ENCODE results near the gene PRCC.

The PRCC gene

GRCh38 chr1:156743367-156744302 is 23.7 kb upstream of the PRCC start:
- DNase-seq (ENCODE audit: extremely low read depth in 1 of 2, low read depth in 1 of 2), result no peak

- DNase-seq (ENCODE audit: extremely low read depth in 1 of 2, low read depth in 1 of 2), result no peak
These were observed 23.0 kb upstream of the PRCC start for GRCh38 chr1:156744344-156744743.

- no peak for DNase-seq (ENCODE audit: extremely low read depth in 1 of 2, low read depth in 1 of 2)
These were observed 22.4 kb upstream of the PRCC start for GRCh38 chr1:156744786-156745419.

GRCh38 chr1:156745881-156746280 is 21.5 kb upstream of the PRCC start:
- DNase-seq (ENCODE audit: extremely low read depth in 1 of 2, low read depth in 1 of 2), result no peak

GRCh38 chr1:156746406-156746727 is 21.0 kb upstream of the PRCC start:
- no peak for DNase-seq (ENCODE audit: extremely low read depth in 1 of 2, low read depth in 1 of 2)

- peak in 1 of 2 donors; percentile 37 for DNase-seq (ENCODE audit: extremely low read depth in 1 of 2, low read depth in 1 of 2)
These were observed 20.4 kb upstream of the PRCC start for GRCh38 chr1:156746728-156747631.

GRCh38 chr1:156747742-156748669 is 19.3 kb upstream of the PRCC start:
- no peak for DNase-seq (ENCODE audit: extremely low read depth in 1 of 2, low read depth in 1 of 2)

- DNase-seq (ENCODE audit: extremely low read depth in 1 of 2, low read depth in 1 of 2), result no peak
These were observed 18.5 kb upstream of the PRCC start for GRCh38 chr1:156748670-156749418.

- DNase-seq (ENCODE audit: extremely low read depth in 1 of 2, low read depth in 1 of 2), result no peak
These were observed 17.8 kb upstream of the PRCC start for GRCh38 chr1:156749419-156750118.

- DNase-seq (ENCODE audit: extremely low read depth in 1 of 2, low read depth in 1 of 2), result no peak
These were observed 17.1 kb upstream of the PRCC start for GRCh38 chr1:156750191-156750672.

- no peak for DNase-seq (ENCODE audit: extremely low read depth in 1 of 2, low read depth in 1 of 2)
These were observed 16.5 kb upstream of the PRCC start for GRCh38 chr1:156750711-156751450.

GRCh38 chr1:156751451-156751756 is 15.9 kb upstream of the PRCC start, which contains the start of gene HDGF:
TSS of gene HDGF (minus strand) at chr1:156751675. CDS start at chr1:156751429, 246 bp downstream.
- DNase-seq (ENCODE audit: extremely low read depth in 1 of 2, low read depth in 1 of 2), result no peak

- DNase-seq (ENCODE audit: extremely low read depth in 1 of 2, low read depth in 1 of 2), result peak; percentile 94 to 97
These were observed 15.4 kb upstream of the PRCC start for GRCh38 chr1:156751757-156752481.

- no peak for DNase-seq (ENCODE audit: extremely low read depth in 1 of 2, low read depth in 1 of 2)
These were observed 14.4 kb upstream of the PRCC start for GRCh38 chr1:156752843-156753482.

- no peak for DNase-seq (ENCODE audit: extremely low read depth in 1 of 2, low read depth in 1 of 2)
These were observed 13.1 kb upstream of the PRCC start for GRCh38 chr1:156754219-156754618.

GRCh38 chr1:156755527-156755950 is 11.8 kb upstream of the PRCC start:
- no peak for DNase-seq (ENCODE audit: extremely low read depth in 1 of 2, low read depth in 1 of 2)

- no peak for DNase-seq (ENCODE audit: extremely low read depth in 1 of 2, low read depth in 1 of 2)
These were observed 11.0 kb upstream of the PRCC start for GRCh38 chr1:156756355-156756754.

All from stimulated activated CD8-positive, alpha-beta memory T cell treated with anti-CD3 and anti-CD28 coated beads, Interleukin-7, amount 100 ng/mL, for 48 hours (primary cell).